H1 (cell line): ENCODE data around the gene C3orf62. TPM values are rescaled to one million over a fixed set of nuclear protein-coding genes. Genes with fewer than 3 reads are reported as not detected.

Source experiments
- CTCF ChIA-PET: fragments of 300-600 bp; sonication (Branson Sonifier 250); formaldehyde crosslinking; loops from one replicate; lab custom pipeline; 2021; ENCODE audit not compliant: partially characterized antibody; lab: Charles Lee
- POLR2A ChIA-PET: fragments of 300-600 bp; sonication (Branson Sonifier 250); formaldehyde crosslinking; loops from one replicate; lab custom pipeline; 2021; ENCODE audit warnings: inconsistent platforms; ENCODE audit not compliant: partially characterized antibody; lab: Charles Lee
- DNase-seq, 2 experiments: peaks; one replicate each; pipeline versions ENCODE4 v3.0.0 to v3.0.0-alpha.2; 2010 to 2022; ENCODE audit warnings: low spot score in 2 of 2, low read depth in 1 of 2, mixed read lengths in 1 of 2
- FAIRE-seq: peaks from 2 replicates; lab custom pipeline; 2011; peaks lifted over from hg19 to GRCh38; lab: Jason Lieb, UNC
- H2AFZ ChIP-seq: 2 replicates; pipeline ENCODE4 v1.8.1; 2012; ENCODE audit warnings: low read length, inconsistent platforms
- H2AK5ac ChIP-seq: 2 replicates; pipeline ENCODE4 v1.6.1; 2013; ENCODE audit warnings: low read depth, low read length
- H2BK120ac ChIP-seq: replicated peaks from 2 replicates; pipeline ENCODE3; 2013; ENCODE audit warnings: low read depth, low read length, inconsistent platforms
- H2BK12ac ChIP-seq: 2 replicates; pipeline ENCODE4 v1.6.1; 2013; ENCODE audit warnings: low read depth, low read length
- H2BK15ac ChIP-seq: 2 replicates; pipeline ENCODE4 v1.6.1; 2013; ENCODE audit warnings: low read length
- H2BK20ac ChIP-seq: 2 replicates; pipeline ENCODE4 v1.6.1; 2013; ENCODE audit warnings: low read length
- H2BK5ac ChIP-seq: 2 replicates; pipeline ENCODE4 v1.6.1; 2013; ENCODE audit warnings: low read depth, low read length
- H3K14ac ChIP-seq: 2 replicates; pipeline ENCODE4 v1.6.1; 2013; ENCODE audit warnings: inconsistent platforms; ENCODE audit not compliant: insufficient read length
- H3K18ac ChIP-seq: 2 replicates; pipeline ENCODE4 v1.6.1; 2013; ENCODE audit warnings: low read length; ENCODE audit errors: extremely low read depth
- H3K23ac ChIP-seq: 2 replicates; pipeline ENCODE4 v1.6.1; 2013; ENCODE audit warnings: inconsistent platforms; ENCODE audit not compliant: insufficient read length
- H3K23me2 ChIP-seq: 2 replicates; pipeline ENCODE4 v1.6.1; 2013; ENCODE audit warnings: low read depth, low read length
- H3K27ac ChIP-seq: 2 replicates; pipeline ENCODE4 v1.6.1; 2011; ENCODE audit warnings: low read depth, low read length, inconsistent platforms
- H3K27me3 ChIP-seq, 4 experiments: replicated peaks in 1 of 4; 1 replicate in 1 of 4; 2 replicates in 3 of 4; pipeline versions ENCODE4 v1.6.1 to v1.8.1; 2011 to 2013; ENCODE audit warnings: low read length in 3 of 4, mild to moderate bottlenecking in 3 of 4, inconsistent platforms in 2 of 4, mixed read lengths in 2 of 4, moderate library complexity in 1 of 4; ENCODE audit not compliant: control insufficient read depth in 3 of 4, insufficient read depth in 3 of 4; ENCODE audit errors: extremely low read depth in 1 of 4
- H3K36me3 ChIP-seq, 4 experiments: 2 replicates each; pipeline versions ENCODE4 v1.6.1 to v1.8.1; 2011 to 2013; ENCODE audit warnings: mild to moderate bottlenecking in 4 of 4, low read length in 3 of 4, moderate library complexity in 2 of 4, control low read depth in 1 of 4, inconsistent platforms in 1 of 4; ENCODE audit not compliant: insufficient read depth in 4 of 4, control insufficient read depth in 2 of 4
- H3K4ac ChIP-seq: replicated peaks from 2 replicates; pipeline ENCODE3; 2013; ENCODE audit warnings: low read length, low read depth, mixed read lengths, inconsistent platforms; ENCODE audit not compliant: insufficient read length
- H3K4me1 ChIP-seq, 4 experiments: replicated peaks in 1 of 4; 1 replicate in 1 of 4; 2 replicates in 3 of 4; pipeline versions ENCODE4 v1.6.1 to v1.8.1; 2011 to 2013; ENCODE audit warnings: low read length in 3 of 4, inconsistent platforms in 2 of 4, mixed read lengths in 1 of 4; ENCODE audit not compliant: insufficient read depth in 4 of 4, control insufficient read depth in 3 of 4
- H3K4me2 ChIP-seq, 2 experiments: 2 replicates each; pipeline versions ENCODE4 v1.6.1 to v1.8.1; 2011 to 2013; ENCODE audit warnings: low read depth in 2 of 2, low read length in 2 of 2, control low read depth in 1 of 2, inconsistent platforms in 1 of 2, mild to moderate bottlenecking in 1 of 2; ENCODE audit not compliant: insufficient read depth in 1 of 2
- H3K4me3 ChIP-seq, 4 experiments: fragments of 200-600, 300-600 bp in 1 of 4; sonication (generic), shearing (Covaris generic), sonication (Bioruptor Twin) in 1 of 4; 2 replicates each; pipeline versions ENCODE4 v1.5.1 to v1.8.1; 2011 to 2016; ENCODE audit warnings: low read length in 4 of 4, low read depth in 3 of 4, control low read depth in 2 of 4, inconsistent platforms in 2 of 4, mild to moderate bottlenecking in 2 of 4, mixed read lengths in 1 of 4, moderate library complexity in 1 of 4; ENCODE audit not compliant: insufficient read depth in 2 of 4; ENCODE audit errors: extremely low read depth in 1 of 4
- H3K56ac ChIP-seq: replicated peaks from 2 replicates; pipeline ENCODE3; 2013; ENCODE audit warnings: low read depth, mild to moderate bottlenecking, mixed read lengths, low read length, inconsistent platforms; ENCODE audit not compliant: insufficient read length
- H3K79me1 ChIP-seq: 2 replicates; pipeline ENCODE4 v1.6.1; 2013; ENCODE audit warnings: low read depth, low read length, control low read depth
- H3K79me2 ChIP-seq, 2 experiments: 2 replicates each; pipeline versions ENCODE4 v1.6.1 to v1.8.1; 2012 to 2013; ENCODE audit warnings: low read length in 2 of 2, mild to moderate bottlenecking in 2 of 2, inconsistent platforms in 1 of 2; ENCODE audit not compliant: insufficient read depth in 2 of 2, control insufficient read depth in 1 of 2
- H3K9ac ChIP-seq, 4 experiments: replicated peaks in 1 of 4; 1 replicate in 1 of 4; 2 replicates in 3 of 4; pipeline versions ENCODE4 v1.6.1 to v1.8.1; 2011 to 2013; ENCODE audit warnings: low read depth in 3 of 4, low read length in 3 of 4, control low read depth in 2 of 4, mild to moderate bottlenecking in 2 of 4, moderate library complexity in 2 of 4, inconsistent platforms in 1 of 4; ENCODE audit errors: extremely low read depth in 1 of 4
- H3K9me3 ChIP-seq, 2 experiments: 2 replicates each; pipeline versions ENCODE4 v1.6.1 to v1.8.1; 2012 to 2013; ENCODE audit warnings: mild to moderate bottlenecking in 2 of 2, moderate library complexity in 2 of 2, control low read depth in 1 of 2, inconsistent platforms in 1 of 2, low read depth in 1 of 2, low read length in 1 of 2, mixed read lengths in 1 of 2; ENCODE audit not compliant: insufficient read depth in 2 of 2
- H4K20me1 ChIP-seq, 2 experiments: replicated peaks in 1 of 2; 2 replicates each; pipeline versions ENCODE3 to v1.8.1; 2011 to 2013; ENCODE audit warnings: inconsistent platforms in 2 of 2, low read length in 2 of 2, mild to moderate bottlenecking in 1 of 2; ENCODE audit not compliant: insufficient read depth in 2 of 2, control insufficient read depth in 1 of 2
- H4K5ac ChIP-seq: 2 replicates; pipeline ENCODE4 v1.6.1; 2013; ENCODE audit warnings: low read length, low read depth, mixed read lengths, inconsistent platforms; ENCODE audit not compliant: insufficient read length
- H4K8ac ChIP-seq: 2 replicates; pipeline ENCODE4 v1.8.0; 2013; ENCODE audit warnings: mild to moderate bottlenecking, moderate library complexity, low read length, inconsistent platforms; ENCODE audit not compliant: insufficient read depth; ENCODE audit errors: extremely low read depth
- H4K91ac ChIP-seq: replicated peaks from 2 replicates; pipeline ENCODE3; 2013; ENCODE audit warnings: low read length, mixed read lengths, inconsistent platforms; ENCODE audit not compliant: insufficient read length
- CHD1 ChIP-seq: IDR thresholded peaks from 2 replicates; pipeline ENCODE4 v1.6.1; 2012; ENCODE audit warnings: low read depth, low read length, improper control_type of control experiment
- CTCF ChIP-seq, 3 experiments: IDR thresholded peaks; 1 replicate in 2 of 3; 2 replicates in 1 of 3; pipeline versions ENCODE4 v1.5.1 to v1.6.1; 2011; ENCODE audit warnings: low read length in 3 of 3, mild to moderate bottlenecking in 3 of 3, inconsistent platforms in 2 of 3, low read depth in 1 of 3, moderate library complexity in 1 of 3; ENCODE audit not compliant: insufficient read depth in 1 of 3; ENCODE audit errors: control extremely low read depth in 1 of 3
- E2F6 ChIP-seq: IDR thresholded peaks from 2 replicates; pipeline ENCODE4 v1.6.1; 2012; ENCODE audit warnings: inconsistent platforms
- GABPA ChIP-seq: IDR thresholded peaks from 2 replicates; pipeline ENCODE4 v1.6.1; 2011; ENCODE audit warnings: mild to moderate bottlenecking, low read length, moderate library complexity, borderline replicate concordance; ENCODE audit not compliant: insufficient read depth
- JUN ChIP-seq: IDR thresholded peaks from 2 replicates; pipeline ENCODE4 v1.6.1; 2011; ENCODE audit warnings: low read depth, mild to moderate bottlenecking, improper control_type of control experiment, low read length
- JUND ChIP-seq: IDR thresholded peaks from 2 replicates; pipeline ENCODE4 v1.6.1; 2011; ENCODE audit warnings: mild to moderate bottlenecking, improper control_type of control experiment, low read length
- SAP30 ChIP-seq: fragments of 300-600 bp; sonication (generic); IDR thresholded peaks from 2 replicates; pipeline ENCODE4 v1.7.1; 2012; ENCODE audit warnings: low read length, moderate library complexity, mild to moderate bottlenecking, inconsistent platforms; ENCODE audit not compliant: insufficient read depth, insufficient replicate concordance
- SP1 ChIP-seq: IDR thresholded peaks from 2 replicates; pipeline ENCODE4 v1.6.1; 2011; ENCODE audit warnings: low read depth, low read length
- TAF1 ChIP-seq: IDR thresholded peaks from 2 replicates; pipeline ENCODE4 v1.6.1; 2011; ENCODE audit warnings: mild to moderate bottlenecking, low read depth, low read length
- ZNF274 ChIP-seq: IDR thresholded peaks from 2 replicates; pipeline ENCODE4 v1.7.0; 2012; ENCODE audit warnings: low read length, borderline replicate concordance; ENCODE audit errors: extremely low read depth
- WGBS, 2 experiments: shearing (Covaris generic) in 1 of 2; methylation state at CpG; one replicate each; pipeline versions ENCODE4 v1.1.6 to v1.1.7; 2013 to 2015; ENCODE audit warnings: low lambda C conversion rate in 2 of 2, mixed read lengths in 2 of 2, inconsistent platforms in 1 of 2, low coverage in 1 of 2, missing lambda C conversion rate in 1 of 2; ENCODE audit not compliant: insufficient replicate concordance in 2 of 2, insufficient coverage in 1 of 2, insufficient read length in 1 of 2; ENCODE audit errors: extremely low coverage in 1 of 2, missing lambda C conversion rate in 1 of 2; 5-methylcytosine and 5-hydroxymethylcytosine counted together
- polyA plus RNA-seq, 7 experiments: library from polyadenylated mRNA; depleted of rRNA in 3 of 7; stranded (reverse) in 5 of 7; unstranded in 2 of 7; fragments of >200 nt in 5 of 7; fragments of 200-250 nt in 2 of 7; gene quantifications; 1 replicate in 5 of 7; 2 replicates in 1 of 7; 4 replicates in 1 of 7; pipeline versions ENCODE4 v1.2.1 to v1.2.3, GENCODE V29; 2011 to 2013; ENCODE audit warnings: missing spikeins in 2 of 7, mixed read lengths in 2 of 7
- total RNA-seq: library from RNA; stranded (reverse); fragmentation: NEBNext Ultra II Directional; extraction: Animal tissue kit (Norgen Biotek cat#: 25700); gene quantifications from 2 replicates; pipeline ENCODE4 v1.2.1, GENCODE V29; 2021

C3orf62 gene
- total and polyA plus RNA-seq, 2 of the 8 experiments (the other 6 are each of a cell fraction or from before 2014, with no cell fraction given): 1.1 to 3.0 TPM

- no peak overlapping the region for H3K4me2 ChIP-seq
- ChIA-PET POLR2A (no interaction called here), CTCF (no interaction called here)
- no peak overlapping the region for H3K4me3 ChIP-seq
- H3K23ac ChIP-seq: no peak overlapping the region
- no peak overlapping the region for H2BK120ac ChIP-seq
- H2BK5ac ChIP-seq: no peak overlapping the region
- no peaks in the 10 kb centered on the region for H3K9me3 ChIP-seq
- no peak overlapping the region for H4K5ac ChIP-seq
- no peak overlapping the region for H3K18ac ChIP-seq
- H3K56ac ChIP-seq: no peak overlapping the region
- H3K4ac ChIP-seq: no peak overlapping the region
- H3K27ac ChIP-seq: no peak overlapping the region
- H2AK5ac ChIP-seq: no peak overlapping the region
- FAIRE-seq (no peak), DNase-seq (no peak)
- H3K27me3 ChIP-seq: no peaks in the 10 kb centered on the region
- no peak overlapping the region for H2BK20ac ChIP-seq
- no peaks in the 10 kb centered on the region for H3K4me1 ChIP-seq
- H2BK12ac ChIP-seq: no peak overlapping the region
- no peak overlapping the region for H3K14ac ChIP-seq
- H2BK15ac ChIP-seq: no peak overlapping the region
- no peaks in the 10 kb centered on the region for H3K79me2 ChIP-seq
- H3K79me1 ChIP-seq: no peaks in the 10 kb centered on the region; the same call in 1 of the 2 replicates
- H3K36me3 ChIP-seq: peaks cover 2 to 35% (median 25%) of the 10 kb centered on the region in 4 experiments; a peak in 7 of 8 replicates
- no peaks in the 10 kb centered on the region for H3K23me2 ChIP-seq
- 92% methylated on average over 3 of the region's 3 CpGs; no CpG with 5 or more reads in 1 of the 2 experiments for WGBS, 2 experiments
- H3K9ac ChIP-seq: no peak overlapping the region; a peak in 1 of 7 replicates
- no peak overlapping the region for H2AFZ ChIP-seq
- peaks cover 0 to 4% of the 10 kb centered on the region in 2 experiments for H4K20me1 ChIP-seq
- no peak overlapping the region for H4K91ac ChIP-seq
- H4K8ac ChIP-seq: no peak overlapping the region
- no peak for TF ChIP-seq JUND
- TF ChIP-seq E2F6: no peak
- TF ChIP-seq CHD1: no peak
- TF ChIP-seq SAP30: no peak
- no peak for TF ChIP-seq ZNF274
- TF ChIP-seq SP1: no peak
- no peak for TF ChIP-seq TAF1
- no peak for TF ChIP-seq JUN
- no peak for TF ChIP-seq CTCF (IDR thresholded peaks at IDR 0.05; ENCODE audit: control extremely low read depth in 1 of 3, insufficient read depth in 1 of 3, low read depth in 1 of 3, low read length in 3 of 3)
- TF ChIP-seq GABPA: no peak
These were observed 23.6 kb upstream of the C3orf62 start for GRCh38 chr3:49300595-49300994.
